HepG2 (cell line): Measurements from ENCODE around the gene RASAL3. TPM values are rescaled to one million over a fixed set of nuclear protein-coding genes. Genes with fewer than 3 reads are reported as not detected.

ENCODE experiments used
- ATAC-seq: fragments of 200-7000 bp; cut with Tn5 transposase; 3 replicates; pipeline ENCODE4 v1.9.1; 2020; ENCODE audit warnings: mild to moderate bottlenecking, moderate library complexity
- BruUV-seq: library from RNA; stranded (reverse); fragments of 400-500 nt; replicated peaks from 2 replicates; lab custom pipeline; 2021; lab: Mats Ljungman, UMichigan
- CTCF ChIA-PET: fragments of 300-600 bp; formaldehyde crosslinking; extraction: SDS; loops from one replicate; lab custom pipeline; 2021; ENCODE audit warnings: low total read pairs, inconsistent platforms, low intra/inter-chr PET ratio; lab: Yijun Ruan, JAX
- POLR2A ChIA-PET: fragments of 350-600 bp; sonication (Branson Sonifier 250); formaldehyde crosslinking; loops from one replicate; lab custom pipeline; 2020; ENCODE audit warnings: antibody characterized with exemption, inconsistent platforms; lab: Yijun Ruan, JAX
- DNase-seq: peaks from one replicate; pipeline ENCODE4 v3.0.0-alpha.2; 2015; ENCODE audit warnings: low spot score
- FAIRE-seq: peaks from 3 replicates; lab custom pipeline; 2011; peaks lifted over from hg19 to GRCh38; lab: Jason Lieb, UNC
- H2AFZ ChIP-seq: one replicate; pipeline ENCODE4 v1.6.1; 2011; ENCODE audit warnings: low read length, inconsistent platforms
- H3K27ac ChIP-seq: fragments of 300-600 bp; 3 replicates; pipeline ENCODE4 v1.8.0; 2011; ENCODE audit warnings: mixed run types, mild to moderate bottlenecking, mixed read lengths, low read length, inconsistent platforms; ENCODE audit not compliant: insufficient read depth; ENCODE audit errors: extremely low read length
- H3K27me3 ChIP-seq, 2 experiments: fragments of 200-600 bp in 1 of 2; 2 replicates in 1 of 2; 3 replicates in 1 of 2; pipeline versions ENCODE4 v1.6.0 to v1.8.0; 2011; ENCODE audit warnings: low read length in 2 of 2, mild to moderate bottlenecking in 2 of 2, moderate library complexity in 2 of 2, inconsistent platforms in 1 of 2; ENCODE audit not compliant: insufficient read depth in 2 of 2, control insufficient read depth in 1 of 2
- H3K36me3 ChIP-seq, 2 experiments: fragments of 200-600 bp in 1 of 2; replicated peaks in 1 of 2; 2 replicates in 1 of 2; 3 replicates in 1 of 2; pipeline versions ENCODE4 v1.5.1 to v1.8.0; 2011; ENCODE audit warnings: low read length in 2 of 2, inconsistent platforms in 1 of 2; ENCODE audit not compliant: insufficient read depth in 2 of 2, control insufficient read depth in 1 of 2
- H3K4me1 ChIP-seq: 2 replicates; pipeline ENCODE4 v1.5.1; 2012; ENCODE audit warnings: low read length, inconsistent platforms; ENCODE audit not compliant: insufficient read depth
- H3K4me2 ChIP-seq: 2 replicates; pipeline ENCODE4 v1.6.0; 2011; ENCODE audit warnings: low read depth, low read length, inconsistent platforms
- H3K4me3 ChIP-seq, 3 experiments: fragments of 200-600 bp in 1 of 3; sonication (generic), shearing (Covaris generic) in 1 of 3; replicated peaks in 1 of 3; 2 replicates each; pipeline ENCODE4 v1.5.1; 2011 to 2016; ENCODE audit warnings: low read length in 3 of 3, inconsistent platforms in 2 of 3, low read depth in 2 of 3, mild to moderate bottlenecking in 2 of 3, control low read depth in 1 of 3, mixed read lengths in 1 of 3; ENCODE audit not compliant: insufficient read depth in 1 of 3
- H3K79me2 ChIP-seq: one replicate; pipeline ENCODE4 v1.6.1; 2011; ENCODE audit warnings: low read length, inconsistent platforms; ENCODE audit not compliant: insufficient read depth
- H3K9ac ChIP-seq: 2 replicates; pipeline ENCODE4 v1.6.0; 2011; ENCODE audit warnings: mild to moderate bottlenecking, low read depth, low read length, inconsistent platforms; ENCODE audit not compliant: insufficient read depth
- H3K9me3 ChIP-seq: 2 replicates; pipeline ENCODE4 v1.5.1; 2012; ENCODE audit warnings: mild to moderate bottlenecking, low read length
- H4K20me1 ChIP-seq: 2 replicates; pipeline ENCODE4 v1.6.0; 2011; ENCODE audit warnings: inconsistent platforms, mild to moderate bottlenecking, low read length, moderate library complexity; ENCODE audit not compliant: insufficient read depth
- CHD2 ChIP-seq: IDR thresholded peaks from 2 replicates; pipeline ENCODE4 v1.6.1; 2011; ENCODE audit warnings: low read depth, low read length, improper control_type of control experiment
- EED ChIP-seq: sonication (generic); formaldehyde crosslinking; IDR thresholded peaks from 2 replicates; pipeline ENCODE4 v1.5.0; 2020; ENCODE audit warnings: mild to moderate bottlenecking, missing genetic modification reagents
- EHMT2 ChIP-seq: fragments of 200-600 bp; sonication (generic); IDR thresholded peaks from 2 replicates; pipeline ENCODE4 v1.7.0; 2017; ENCODE audit warnings: antibody characterized with exemption, low read depth, low read length, borderline replicate concordance
- IRF2 ChIP-seq: IDR thresholded peaks from 2 replicates; pipeline ENCODE4 v1.6.1; 2018; ENCODE audit warnings: missing genetic modification reagents, missing compliant biosample characterization
- KDM5B ChIP-seq: sonication (generic); formaldehyde crosslinking; IDR thresholded peaks from 2 replicates; pipeline ENCODE4 v1.4.0; 2020; ENCODE audit warnings: missing genetic modification reagents, mild to moderate bottlenecking, borderline replicate concordance
- NFIC ChIP-seq: IDR thresholded peaks from 2 replicates; pipeline ENCODE4 v1.6.1; 2012; ENCODE audit warnings: mild to moderate bottlenecking, low read length, inconsistent platforms
- PCBP2 ChIP-seq: fragments of 200-400 bp; formaldehyde crosslinking; optimal IDR thresholded peaks from 2 replicates; pipeline ENCODE3; 2018; ENCODE audit warnings: low read length, low read depth; ENCODE audit not compliant: poor library complexity, severe bottlenecking
- STAT5B ChIP-seq: sonication (generic); formaldehyde crosslinking; IDR thresholded peaks from 2 replicates; pipeline ENCODE4 v1.4.0; 2020; ENCODE audit warnings: missing genetic modification reagents
- TAF1 ChIP-seq: sonication (generic); formaldehyde crosslinking; IDR thresholded peaks from 2 replicates; pipeline ENCODE4 v1.4.0; 2020; ENCODE audit warnings: missing genetic modification reagents
- TFE3 ChIP-seq: IDR thresholded peaks from 2 replicates; pipeline ENCODE4 v1.6.1; 2016
- ZBTB42 ChIP-seq: sonication (generic); formaldehyde crosslinking; IDR thresholded peaks from 2 replicates; pipeline ENCODE4 v1.5.0; 2020; ENCODE audit warnings: mild to moderate bottlenecking, missing genetic modification reagents
- ZNF737 ChIP-seq: sonication (generic); formaldehyde crosslinking; IDR thresholded peaks from 2 replicates; pipeline ENCODE4 v1.5.0; 2020; ENCODE audit warnings: missing genetic modification reagents, mild to moderate bottlenecking, borderline replicate concordance
- ZNF777 ChIP-seq: sonication (generic); formaldehyde crosslinking; IDR thresholded peaks from 2 replicates; pipeline ENCODE4 v1.4.0; 2020; ENCODE audit warnings: missing genetic modification reagents
- ZNF839 ChIP-seq: sonication (generic); formaldehyde crosslinking; IDR thresholded peaks from 2 replicates; pipeline ENCODE4 v1.4.0; 2020; ENCODE audit warnings: missing genetic modification reagents, mild to moderate bottlenecking, borderline replicate concordance
- ZSCAN22 ChIP-seq: sonication (generic); formaldehyde crosslinking; IDR thresholded peaks from 2 replicates; pipeline ENCODE4 v1.4.0; 2020; ENCODE audit warnings: mild to moderate bottlenecking, missing genetic modification reagents
- WGBS: methylation state at CpG from one replicate; pipeline ENCODE4 v1.1.6; 2017; ENCODE audit warnings: low lambda C conversion rate; 5-methylcytosine and 5-hydroxymethylcytosine counted together
- in situ Hi-C: cut with HindIII; loops from 2 replicates; pipeline ENCODE4 v1.10.0; 2017; ENCODE audit warnings: low pct_unique_long_range_greater_than_20kb; ENCODE audit not compliant: extremely low pct_ligation_motif_present
- intact Hi-C: fragments of 100-400 bp; cut with micrococcal nuclease; formaldehyde crosslinking; loops from one replicate; pipeline ENCODE4 v1.10.0; 2022; ENCODE audit not compliant: unreplicated experiment
- polyA plus RNA-seq, 8 experiments: library from polyadenylated mRNA; depleted of rRNA in 3 of 8; stranded (reverse) in 7 of 8; unstranded in 1 of 8; fragments of >200 nt; fragmentation: Illumina TruSeq in 4 of 8; extraction: Trizol in 4 of 8; gene quantifications; 2 replicates each; pipeline versions ENCODE4 v1.2.1 to v1.2.3, GENCODE V29; 2011 to 2016; ENCODE audit warnings: low read depth in 4 of 8, missing spikeins in 1 of 8, mixed read lengths in 1 of 8; ENCODE audit not compliant: insufficient read depth in 1 of 8
- total RNA-seq, 5 experiments: library from RNA; depleted of rRNA; stranded (reverse); fragments of >200 nt; fragmentation: Illumina TruSeq; extraction: Trizol; gene quantifications; 2 replicates each; pipeline ENCODE4 v1.2.3, GENCODE V29; 2016; ENCODE audit warnings: low read depth in 1 of 5
- TF ChIP-seq, protein P1 (sequence below): sonication (generic); formaldehyde crosslinking; IDR thresholded peaks from 2 replicates; pipeline ENCODE4 v1.9.0; 2021; ENCODE audit warnings: mild to moderate bottlenecking, missing genetic modification reagents

RASAL3 gene
- total and polyA plus RNA-seq, 2 of the 13 experiments (the other 11 are each of a cell fraction or from before 2014, with no cell fraction given) = not detected

- TF ChIP-seq CHD2 = no peak
These were observed 26.2 kb downstream of the RASAL3 start (continued) for GRCh38 chr19:15438124-15438496.

GRCh38 chr19:15437355-15438123 lies 26.8 kb downstream of the RASAL3 start:
- Histone ChIP-seq H3K9ac (peak overlapping the region; percentile 40; the same call in 1 of the 2 replicates), H3K36me3 (no peaks in the 10 kb centered on the region), H2AFZ (no peak overlapping the region), H3K4me2 (peak overlapping the region; percentile 72), H3K27ac (peak overlapping the region; percentile 78), H4K20me1 (no peaks in the 10 kb centered on the region), H3K79me2 (no peaks in the 10 kb centered on the region), H3K4me1 (peaks cover 38% of the 10 kb centered on the region), H3K9me3 (no peaks in the 10 kb centered on the region), H3K4me3 (peak overlapping the region; percentile 3 to 54 (median 18); a peak in 3 of 6 replicates), H3K27me3 (no peaks in the 10 kb centered on the region)
- BruUV-seq = no TSS peak
- intact Hi-C loops (no loop called here), in situ Hi-C loops (no loop called here)
- CTCF ChIA-PET = interaction anchor here (1.6 kb wide), 1 partner anchor 18 kb away, joined by 5 read pairs; no protein-coding TSS in a partner anchor
- WGBS = 31% methylated on average over 10 of the region's 10 CpGs
- ATAC-seq = peak; percentile 50
- FAIRE-seq = no peak
- POLR2A ChIA-PET = no interaction called here
- peak; percentile 47 for DNase-seq
- TF ChIP-seq EED (CRISPR knock-in tag) (no peak), TAF1 (CRISPR knock-in tag) (no peak), KDM5B (no peak), ZNF737 (CRISPR knock-in tag) (no peak), EHMT2 (no peak), PCBP2 (no peak), STAT5B (CRISPR knock-in tag) (no peak), ZBTB42 (CRISPR knock-in tag) (no peak), TFE3 (no peak), ZNF839 (CRISPR knock-in tag) (no peak), ZSCAN22 (CRISPR knock-in tag) (no peak), NFIC (no peak), IRF2 (no peak), ZNF777 (CRISPR knock-in tag) (no peak)
- TF ChIP-seq, protein P1, sequence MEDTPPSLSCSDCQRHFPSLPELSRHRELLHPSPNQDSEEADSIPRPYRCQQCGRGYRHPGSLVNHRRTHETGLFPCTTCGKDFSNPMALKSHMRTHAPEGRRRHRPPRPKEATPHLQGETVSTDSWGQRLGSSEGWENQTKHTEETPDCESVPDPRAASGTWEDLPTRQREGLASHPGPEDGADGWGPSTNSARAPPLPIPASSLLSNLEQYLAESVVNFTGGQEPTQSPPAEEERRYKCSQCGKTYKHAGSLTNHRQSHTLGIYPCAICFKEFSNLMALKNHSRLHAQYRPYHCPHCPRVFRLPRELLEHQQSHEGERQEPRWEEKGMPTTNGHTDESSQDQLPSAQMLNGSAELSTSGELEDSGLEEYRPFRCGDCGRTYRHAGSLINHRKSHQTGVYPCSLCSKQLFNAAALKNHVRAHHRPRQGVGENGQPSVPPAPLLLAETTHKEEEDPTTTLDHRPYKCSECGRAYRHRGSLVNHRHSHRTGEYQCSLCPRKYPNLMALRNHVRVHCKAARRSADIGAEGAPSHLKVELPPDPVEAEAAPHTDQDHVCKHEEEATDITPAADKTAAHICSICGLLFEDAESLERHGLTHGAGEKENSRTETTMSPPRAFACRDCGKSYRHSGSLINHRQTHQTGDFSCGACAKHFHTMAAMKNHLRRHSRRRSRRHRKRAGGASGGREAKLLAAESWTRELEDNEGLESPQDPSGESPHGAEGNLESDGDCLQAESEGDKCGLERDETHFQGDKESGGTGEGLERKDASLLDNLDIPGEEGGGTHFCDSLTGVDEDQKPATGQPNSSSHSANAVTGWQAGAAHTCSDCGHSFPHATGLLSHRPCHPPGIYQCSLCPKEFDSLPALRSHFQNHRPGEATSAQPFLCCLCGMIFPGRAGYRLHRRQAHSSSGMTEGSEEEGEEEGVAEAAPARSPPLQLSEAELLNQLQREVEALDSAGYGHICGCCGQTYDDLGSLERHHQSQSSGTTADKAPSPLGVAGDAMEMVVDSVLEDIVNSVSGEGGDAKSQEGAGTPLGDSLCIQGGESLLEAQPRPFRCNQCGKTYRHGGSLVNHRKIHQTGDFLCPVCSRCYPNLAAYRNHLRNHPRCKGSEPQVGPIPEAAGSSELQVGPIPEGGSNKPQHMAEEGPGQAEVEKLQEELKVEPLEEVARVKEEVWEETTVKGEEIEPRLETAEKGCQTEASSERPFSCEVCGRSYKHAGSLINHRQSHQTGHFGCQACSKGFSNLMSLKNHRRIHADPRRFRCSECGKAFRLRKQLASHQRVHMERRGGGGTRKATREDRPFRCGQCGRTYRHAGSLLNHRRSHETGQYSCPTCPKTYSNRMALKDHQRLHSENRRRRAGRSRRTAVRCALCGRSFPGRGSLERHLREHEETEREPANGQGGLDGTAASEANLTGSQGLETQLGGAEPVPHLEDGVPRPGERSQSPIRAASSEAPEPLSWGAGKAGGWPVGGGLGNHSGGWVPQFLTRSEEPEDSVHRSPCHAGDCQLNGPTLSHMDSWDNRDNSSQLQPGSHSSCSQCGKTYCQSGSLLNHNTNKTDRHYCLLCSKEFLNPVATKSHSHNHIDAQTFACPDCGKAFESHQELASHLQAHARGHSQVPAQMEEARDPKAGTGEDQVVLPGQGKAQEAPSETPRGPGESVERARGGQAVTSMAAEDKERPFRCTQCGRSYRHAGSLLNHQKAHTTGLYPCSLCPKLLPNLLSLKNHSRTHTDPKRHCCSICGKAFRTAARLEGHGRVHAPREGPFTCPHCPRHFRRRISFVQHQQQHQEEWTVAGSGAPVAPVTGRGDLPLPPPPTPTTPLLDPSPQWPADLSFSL (CRISPR knock-in tag) = peak; percentile 92
